GM23248 (cell line): Measurements from ENCODE around the gene KLHDC9. TPM values are rescaled to one million over a fixed set of nuclear protein-coding genes. Genes with fewer than 3 reads are reported as not detected.
"Not testable (repeated sequence)": the region's sequence is repeated elsewhere in the genome, so short reads cannot be mapped to it uniquely, and the experiment has no call there.

ENCODE experiments used
- DNase-seq: peaks from one replicate; pipeline ENCODE4 v3.0.0-alpha.2; 2015
- H2AFZ ChIP-seq: fragments of 200-600 bp; sonication (generic); 2 replicates; pipeline ENCODE4 v1.6.1; 2016; ENCODE audit warnings: antibody characterized with exemption
- H3F3A ChIP-seq: fragments of 200-600 bp; sonication (generic); 2 replicates; pipeline ENCODE4 v1.6.1; 2016; ENCODE audit warnings: mild to moderate bottlenecking, antibody characterized with exemption, mixed run types; ENCODE audit not compliant: insufficient read depth
- H3K27ac ChIP-seq: fragments of 200-600 bp; sonication (generic); 2 replicates; pipeline ENCODE4 v1.5.1; 2016; ENCODE audit warnings: mild to moderate bottlenecking
- H3K27me3 ChIP-seq: fragments of 200-600 bp; sonication (generic); replicated peaks from 2 replicates; pipeline ENCODE4 v1.6.1; 2016; ENCODE audit warnings: mild to moderate bottlenecking; ENCODE audit not compliant: insufficient read depth
- H3K36me3 ChIP-seq: fragments of 200-600 bp; sonication (generic); 2 replicates; pipeline ENCODE4 v1.6.1; 2016; ENCODE audit warnings: low read depth, mild to moderate bottlenecking
- H3K4me1 ChIP-seq: fragments of 200-600 bp; sonication (generic); 2 replicates; pipeline ENCODE4 v1.6.1; 2016; ENCODE audit warnings: mild to moderate bottlenecking; ENCODE audit not compliant: insufficient read depth
- H3K4me2 ChIP-seq: fragments of 200-600 bp; sonication (generic); one replicate; pipeline ENCODE4 v1.6.1; 2016; ENCODE audit warnings: mild to moderate bottlenecking; ENCODE audit not compliant: unreplicated experiment
- H3K4me3 ChIP-seq: fragments of 200-600 bp; sonication (generic); 2 replicates; pipeline ENCODE4 v1.5.1; 2016; ENCODE audit warnings: mild to moderate bottlenecking
- H3K79me2 ChIP-seq: fragments of 200-600 bp; sonication (generic); 2 replicates; pipeline ENCODE4 v1.6.1; 2016; ENCODE audit warnings: mild to moderate bottlenecking; ENCODE audit not compliant: insufficient read depth
- H3K9ac ChIP-seq: fragments of 200-600 bp; sonication (generic); 2 replicates; pipeline ENCODE4 v1.6.1; 2016; ENCODE audit warnings: mild to moderate bottlenecking
- H3K9me2 ChIP-seq: fragments of 200-600 bp; sonication (generic); 2 replicates; pipeline ENCODE4 v1.6.1; 2016; ENCODE audit warnings: mixed run types, mild to moderate bottlenecking, moderate library complexity; ENCODE audit not compliant: insufficient read depth
- H3K9me3 ChIP-seq: fragments of 200-600 bp; sonication (generic); one replicate; pipeline ENCODE4 v1.6.1; 2017; ENCODE audit warnings: low read depth
- H4K20me1 ChIP-seq: fragments of 200-600 bp; sonication (generic); 2 replicates; pipeline ENCODE4 v1.6.0; 2016; ENCODE audit not compliant: insufficient read depth
- EZH2 ChIP-seq: fragments of 200-600 bp; sonication (generic); IDR thresholded peaks from 2 replicates; pipeline ENCODE4 v1.6.1; 2018; ENCODE audit warnings: antibody characterized with exemption, mild to moderate bottlenecking; ENCODE audit not compliant: insufficient read depth, poor library complexity, severe bottlenecking
- EZH2phosphoT487 ChIP-seq: fragments of 200-600 bp; sonication (generic); IDR thresholded peaks from 2 replicates; pipeline ENCODE4 v1.6.1; 2018; ENCODE audit warnings: antibody characterized with exemption, moderate library complexity, mild to moderate bottlenecking, low read depth; ENCODE audit not compliant: insufficient read depth
- WGBS, 2 experiments: methylation state at CpG; one replicate each; pipeline ENCODE4 v1.1.6; 2015 to 2017; ENCODE audit warnings: low lambda C conversion rate in 2 of 2, low coverage in 1 of 2; ENCODE audit errors: missing lambda C conversion rate in 2 of 2; 5-methylcytosine and 5-hydroxymethylcytosine counted together
- in situ Hi-C: fragments of 300-500 bp; cut with MboI; formaldehyde crosslinking; loops from 2 replicates; pipeline ENCODE4 v1.15.0; 2020
- polyA plus RNA-seq: library from polyadenylated mRNA; unstranded; fragments of >200 nt; fragmentation: Nextera tagmentation; extraction: Ambion mirVana; gene quantifications from 2 replicates; pipeline ENCODE4 v1.2.1, GENCODE V29; 2016
- total RNA-seq: library from RNA; depleted of rRNA; stranded (reverse); fragments of >200 nt; shearing (Covaris generic); gene quantifications from 2 replicates; pipeline ENCODE4 v1.2.3, GENCODE V29; 2014

The KLHDC9 gene
- total and polyA plus RNA-seq, 2 experiments from 2014 or later, result 3.2 to 3.7 TPM

- 86 to 91% methylated on average over 4 of the region's 4 CpGs for WGBS, 2 experiments
- Histone ChIP-seq H3K79me2 (no peaks in the 10 kb centered on the region), H3K9me3 (no peaks in the 10 kb centered on the region), H3K9ac (no peak overlapping the region), H3K4me2 (no peak overlapping the region), H4K20me1 (no peaks in the 10 kb centered on the region), H3K9me2 (no peaks in the 10 kb centered on the region), H3K27me3 (no peaks in the 10 kb centered on the region), H3K27ac (no peak overlapping the region), H3F3A (no peaks in the 10 kb centered on the region), H3K36me3 (no peaks in the 10 kb centered on the region), H3K4me1 (no peaks in the 10 kb centered on the region), H2AFZ (no peak overlapping the region), H3K4me3 (no peak overlapping the region)
- DNase-seq, result no peak
- no peak for TF ChIP-seq EZH2phosphoT487
- TF ChIP-seq EZH2, result no peak
- in situ Hi-C loops, result no loop called here
Observed at GRCh38 chr1:161054232-161054631, 43.9 kb upstream of the KLHDC9 start.

GRCh38 chr1:161054805-161055204 lies 43.4 kb upstream of the KLHDC9 start:
- H3K9me2 ChIP-seq, result no peaks in the 10 kb centered on the region
- H3K27me3 ChIP-seq, result no peaks in the 10 kb centered on the region
- H3K4me1 ChIP-seq, result no peaks in the 10 kb centered on the region
- TF ChIP-seq EZH2phosphoT487, result no peak
- no peak for TF ChIP-seq EZH2
- no peak overlapping the region for H3K4me3 ChIP-seq
- no peak overlapping the region for H3K4me2 ChIP-seq
- no peaks in the 10 kb centered on the region for H3K9me3 ChIP-seq
- no peak overlapping the region for H2AFZ ChIP-seq
- H3K79me2 ChIP-seq, result no peaks in the 10 kb centered on the region
- H4K20me1 ChIP-seq, result no peaks in the 10 kb centered on the region
- H3K27ac ChIP-seq, result no peak overlapping the region
- DNase-seq, result no peak
- in situ Hi-C loops, result no loop called here
- no peak overlapping the region for H3K9ac ChIP-seq
- no peaks in the 10 kb centered on the region for H3K36me3 ChIP-seq
- WGBS, 2 experiments, result 62% methylated on average over 7 of the region's 7 CpGs
- no peaks in the 10 kb centered on the region for H3F3A ChIP-seq

- TF ChIP-seq EZH2phosphoT487, result no peak
- no peak for TF ChIP-seq EZH2
- no peaks in the 10 kb centered on the region for H3K9me3 ChIP-seq
- no peaks in the 10 kb centered on the region for H3F3A ChIP-seq
- H3K4me2 ChIP-seq, result no peak overlapping the region
- no peak overlapping the region for H2AFZ ChIP-seq
- H3K36me3 ChIP-seq, result no peaks in the 10 kb centered on the region
- H4K20me1 ChIP-seq, result no peaks in the 10 kb centered on the region
- H3K9me2 ChIP-seq, result no peaks in the 10 kb centered on the region
- H3K9ac ChIP-seq, result no peak overlapping the region
- no peak overlapping the region for H3K27ac ChIP-seq
- no peaks in the 10 kb centered on the region for H3K79me2 ChIP-seq
- H3K4me1 ChIP-seq, result no peaks in the 10 kb centered on the region
- WGBS, 2 experiments, result 62 to 69% methylated on average over 6 of the region's 6 CpGs
- H3K4me3 ChIP-seq, result no peak overlapping the region
- in situ Hi-C loops, result no loop called here
- DNase-seq, result no peak
- H3K27me3 ChIP-seq, result no peaks in the 10 kb centered on the region
Observed at GRCh38 chr1:161059293-161059692, 38.9 kb upstream of the KLHDC9 start.

- no peak overlapping the region for H3K9ac ChIP-seq
- 89 to 91% methylated on average over 4 of the region's 4 CpGs for WGBS, 2 experiments
- H3K4me1 ChIP-seq, result no peaks in the 10 kb centered on the region
- no peak for DNase-seq
- no peak overlapping the region for H3K4me2 ChIP-seq
- TF ChIP-seq EZH2phosphoT487 (no peak), EZH2 (no peak)
- no peaks in the 10 kb centered on the region for H3K36me3 ChIP-seq
- H3K27me3 ChIP-seq, result no peaks in the 10 kb centered on the region
- no peaks in the 10 kb centered on the region for H4K20me1 ChIP-seq
- no peak overlapping the region for H3K4me3 ChIP-seq
- H3K27ac ChIP-seq, result no peak overlapping the region
- H3K9me3 ChIP-seq, result no peaks in the 10 kb centered on the region
- H3F3A ChIP-seq, result no peaks in the 10 kb centered on the region
- H3K9me2 ChIP-seq, result no peaks in the 10 kb centered on the region
- in situ Hi-C loops, result no loop called here
- no peak overlapping the region for H2AFZ ChIP-seq
- H3K79me2 ChIP-seq, result no peaks in the 10 kb centered on the region
Observed at GRCh38 chr1:161061419-161061818, 36.7 kb upstream of the KLHDC9 start.

GRCh38 chr1:161063936-161064335 lies 34.2 kb upstream of the KLHDC9 start:
- H3K4me2 ChIP-seq, H3K79me2 ChIP-seq, H3K36me3 ChIP-seq, H3K4me3 ChIP-seq, H3K9me2 ChIP-seq, DNase-seq, H3K27me3 ChIP-seq, in situ Hi-C loops, H3K4me1 ChIP-seq, H3K27ac ChIP-seq, H4K20me1 ChIP-seq, H3K9me3 ChIP-seq, H3K9ac ChIP-seq, H3F3A ChIP-seq, H2AFZ ChIP-seq: not testable (repeated sequence)
- WGBS, 2 experiments, result 65 to 66% methylated on average over 6 of the region's 6 CpGs

- H3F3A ChIP-seq, H3K27ac ChIP-seq, H3K4me3 ChIP-seq, H3K9me3 ChIP-seq, H3K9ac ChIP-seq, H3K4me1 ChIP-seq, DNase-seq, H3K9me2 ChIP-seq, H3K27me3 ChIP-seq, H3K79me2 ChIP-seq, in situ Hi-C loops, H3K36me3 ChIP-seq, H3K4me2 ChIP-seq, H2AFZ ChIP-seq, H4K20me1 ChIP-seq: not testable (repeated sequence)
- 80 to 86% methylated on average over 7 of the region's 7 CpGs for WGBS, 2 experiments
Observed at GRCh38 chr1:161065681-161066080, 32.5 kb upstream of the KLHDC9 start.
